Stimulated activated CD4-positive, alpha-beta T cell treated with anti-CD3 and anti-CD28 coated beads, TNF-alpha, amount 100 ng/mL, for 48 hours (primary cell): ENCODE results near the gene CRTC1.

ENCODE experiments used
- DNase-seq, 3 donors: peaks; one replicate each; pipeline ENCODE4 v3.0.0-alpha.2; 2020; ENCODE audit warnings: low read depth in 3 of 3

Gene CRTC1

GRCh38 chr19:18653853-18654252, 29.6 kb upstream of the CRTC1 start:
- no peak for DNase-seq

- DNase-seq: no peak
These were observed 29.0 kb upstream of the CRTC1 start for GRCh38 chr19:18654469-18654868.

- no peak for DNase-seq
These were observed 28.2 kb upstream of the CRTC1 start for GRCh38 chr19:18655173-18655844.

- no peak for DNase-seq
These were observed 27.0 kb upstream of the CRTC1 start for GRCh38 chr19:18656337-18657086.

GRCh38 chr19:18657590-18658365, 25.7 kb upstream of the CRTC1 start:
- DNase-seq: no peak

- DNase-seq: no peak
These were observed 25.1 kb upstream of the CRTC1 start for GRCh38 chr19:18658366-18658855.

GRCh38 chr19:18659281-18660050, 24.0 kb upstream of the CRTC1 start:
- no peak for DNase-seq

GRCh38 chr19:18660051-18660910, 23.2 kb upstream of the CRTC1 start:
- no peak for DNase-seq

- DNase-seq: no peak
These were observed 22.4 kb upstream of the CRTC1 start for GRCh38 chr19:18660939-18661670.

GRCh38 chr19:18662972-18663732, 20.3 kb upstream of the CRTC1 start:
- no peak for DNase-seq

- no peak for DNase-seq
These were observed 19.4 kb upstream of the CRTC1 start for GRCh38 chr19:18663940-18664530.

GRCh38 chr19:18665771-18666202, 17.7 kb upstream of the CRTC1 start:
- no peak for DNase-seq

- DNase-seq: no peak
These were observed 17.2 kb upstream of the CRTC1 start for GRCh38 chr19:18666317-18666716.

- DNase-seq: no peak
These were observed 16.7 kb upstream of the CRTC1 start for GRCh38 chr19:18666784-18667183.

- DNase-seq: no peak
These were observed 15.8 kb upstream of the CRTC1 start for GRCh38 chr19:18667531-18668251.

GRCh38 chr19:18668252-18668631, 15.2 kb upstream of the CRTC1 start:
- no peak for DNase-seq

- DNase-seq: no peak
These were observed 14.5 kb upstream of the CRTC1 start for GRCh38 chr19:18668744-18669523.

- no peak for DNase-seq
These were observed 14.0 kb upstream of the CRTC1 start for GRCh38 chr19:18669524-18669817.
